ENCODE data around the gene SLC35F1. TPM values are rescaled to one million over a fixed set of nuclear protein-coding genes. Genes with fewer than 3 reads are reported as not detected.

The SLC35F1 gene
- total and polyA plus RNA-seq, 8 donors, result under 0.01 to 6.8 (median 0.38) TPM; not detected in 2

DNA sequence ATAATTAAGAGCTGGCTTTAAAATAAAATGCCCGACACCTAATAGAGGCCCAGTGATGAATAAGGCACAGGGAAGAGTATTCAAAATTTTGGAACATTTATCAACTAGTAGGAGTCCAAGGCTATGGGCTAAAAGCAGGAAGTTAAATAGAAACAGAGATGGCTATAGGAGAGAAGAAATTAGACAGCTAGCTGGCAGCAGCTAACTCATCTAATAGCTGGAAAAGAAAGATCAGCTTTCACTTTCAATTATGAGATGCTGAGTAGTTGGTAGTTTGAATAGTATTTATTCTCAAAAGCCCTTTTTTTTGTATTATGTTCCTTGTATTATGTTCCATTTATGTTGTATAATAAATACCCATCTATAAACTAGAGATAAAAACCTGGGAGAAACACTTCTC, 215.7 kb downstream of the SLC35F1 start:
- Histone ChIP-seq H3K36me3 (no peaks in the 10 kb centered on the region), H3K9me3 (peaks cover 0 to 6% (median 0%) of the 10 kb centered on the region in 4 donors), H3K27ac (no peak overlapping the region), H3K4me1 (peaks cover 0 to 8% (median 0%) of the 10 kb centered on the region in 4 donors), H3K4me3 (no peak overlapping the region), H3K27me3 (no peaks in the 10 kb centered on the region)
- intact Hi-C loops (cut with DNase I; ENCODE audit: low total_unique reads), result no loop called here
- WGBS, 5 donors, result 73 to 88% (median 74%) methylated on average over 1 of the region's 1 CpG
- TF ChIP-seq POLR2A (IDR thresholded peaks at IDR 0.05) (no peak), POLR2AphosphoS5 (IDR thresholded peaks at IDR 0.05) (no peak)
- DNase-seq, result no peak

DNA sequence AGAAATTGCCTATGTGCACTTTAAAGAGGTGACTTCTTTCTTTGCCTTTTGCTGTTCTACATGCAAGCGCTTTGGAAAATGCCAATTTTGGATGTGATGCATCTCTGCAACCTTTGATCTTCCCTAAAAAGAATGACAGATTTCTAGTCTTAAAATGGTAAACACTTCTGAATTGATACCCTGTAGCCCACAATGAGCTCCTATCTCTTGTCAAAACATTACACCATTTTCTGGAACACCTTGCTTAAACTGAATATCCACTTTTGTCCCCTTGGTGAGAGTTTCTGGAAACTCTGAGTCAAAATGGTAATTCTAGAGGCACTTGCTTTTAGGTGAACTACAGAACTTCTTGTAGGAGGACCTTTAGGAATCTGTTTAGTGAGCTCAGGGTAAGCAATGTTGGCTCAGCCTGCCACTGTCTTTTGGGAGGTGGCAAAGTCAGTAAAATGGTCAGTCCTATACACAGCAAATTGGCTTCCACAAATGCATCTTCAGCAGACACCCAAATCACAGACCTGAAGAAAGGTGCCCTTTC, 216.5 kb downstream of the SLC35F1 start:
- 90 to 100% (median 97%) methylated on average over 1 of the region's 1 CpG for WGBS, 5 donors
- Histone ChIP-seq H3K4me1 (peaks cover 0 to 8% (median 0%) of the 10 kb centered on the region in 4 donors), H3K27me3 (no peaks in the 10 kb centered on the region), H3K9me3 (peaks cover 0 to 6% (median 0%) of the 10 kb centered on the region in 4 donors), H3K36me3 (no peaks in the 10 kb centered on the region), H3K27ac (no peak overlapping the region), H3K4me3 (no peak overlapping the region)
- no peak for DNase-seq
- TF ChIP-seq, protein P1, sequence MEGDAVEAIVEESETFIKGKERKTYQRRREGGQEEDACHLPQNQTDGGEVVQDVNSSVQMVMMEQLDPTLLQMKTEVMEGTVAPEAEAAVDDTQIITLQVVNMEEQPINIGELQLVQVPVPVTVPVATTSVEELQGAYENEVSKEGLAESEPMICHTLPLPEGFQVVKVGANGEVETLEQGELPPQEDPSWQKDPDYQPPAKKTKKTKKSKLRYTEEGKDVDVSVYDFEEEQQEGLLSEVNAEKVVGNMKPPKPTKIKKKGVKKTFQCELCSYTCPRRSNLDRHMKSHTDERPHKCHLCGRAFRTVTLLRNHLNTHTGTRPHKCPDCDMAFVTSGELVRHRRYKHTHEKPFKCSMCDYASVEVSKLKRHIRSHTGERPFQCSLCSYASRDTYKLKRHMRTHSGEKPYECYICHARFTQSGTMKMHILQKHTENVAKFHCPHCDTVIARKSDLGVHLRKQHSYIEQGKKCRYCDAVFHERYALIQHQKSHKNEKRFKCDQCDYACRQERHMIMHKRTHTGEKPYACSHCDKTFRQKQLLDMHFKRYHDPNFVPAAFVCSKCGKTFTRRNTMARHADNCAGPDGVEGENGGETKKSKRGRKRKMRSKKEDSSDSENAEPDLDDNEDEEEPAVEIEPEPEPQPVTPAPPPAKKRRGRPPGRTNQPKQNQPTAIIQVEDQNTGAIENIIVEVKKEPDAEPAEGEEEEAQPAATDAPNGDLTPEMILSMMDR (IDR thresholded peaks at IDR 0.05), result no peak
- TF ChIP-seq POLR2AphosphoS5 (IDR thresholded peaks at IDR 0.05) (no peak), POLR2A (IDR thresholded peaks at IDR 0.05) (no peak), EP300 (IDR thresholded peaks at IDR 0.05) (no peak)
- intact Hi-C loops (cut with DNase I; ENCODE audit: low total_unique reads), result no loop called here

DNA sequence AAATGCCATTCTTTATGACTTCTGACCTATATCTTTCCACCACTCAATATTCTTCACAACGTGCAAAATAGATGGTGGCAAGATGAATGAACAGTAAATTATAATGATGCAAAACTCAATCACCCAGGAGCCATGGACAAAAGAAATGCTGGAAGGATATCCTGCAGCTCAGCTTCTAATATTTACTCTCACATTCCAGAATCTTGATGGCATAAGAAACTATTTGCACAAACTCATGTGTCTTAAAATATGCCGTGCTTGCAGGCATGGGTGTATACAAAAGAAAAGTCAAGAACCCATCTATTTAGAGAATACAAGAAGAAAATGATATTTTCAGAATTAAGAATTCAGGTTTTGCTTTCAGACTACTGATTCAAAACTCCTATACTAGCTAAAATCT, 217.8 kb downstream of the SLC35F1 start:
- Histone ChIP-seq H3K27me3 (no peaks in the 10 kb centered on the region), H3K4me3 (no peak overlapping the region), H3K9me3 (peaks cover 0 to 6% (median 0%) of the 10 kb centered on the region in 4 donors), H3K36me3 (no peaks in the 10 kb centered on the region), H3K4me1 (peaks cover 0 to 8% (median 0%) of the 10 kb centered on the region in 4 donors), H3K27ac (no peak overlapping the region)
- no peak for TF ChIP-seq POLR2AphosphoS5 (IDR thresholded peaks at IDR 0.05)
- TF ChIP-seq, protein P1 (IDR thresholded peaks at IDR 0.05), result no peak
- TF ChIP-seq EP300 (IDR thresholded peaks at IDR 0.05), result no peak
- TF ChIP-seq POLR2A (IDR thresholded peaks at IDR 0.05), result no peak
- WGBS, 5 donors, result 29 to 40% (median 33%) methylated on average over 2 of the region's 2 CpGs
- intact Hi-C loops (cut with DNase I; ENCODE audit: low total_unique reads), result no loop called here
- DNase-seq, result no peak

DNA sequence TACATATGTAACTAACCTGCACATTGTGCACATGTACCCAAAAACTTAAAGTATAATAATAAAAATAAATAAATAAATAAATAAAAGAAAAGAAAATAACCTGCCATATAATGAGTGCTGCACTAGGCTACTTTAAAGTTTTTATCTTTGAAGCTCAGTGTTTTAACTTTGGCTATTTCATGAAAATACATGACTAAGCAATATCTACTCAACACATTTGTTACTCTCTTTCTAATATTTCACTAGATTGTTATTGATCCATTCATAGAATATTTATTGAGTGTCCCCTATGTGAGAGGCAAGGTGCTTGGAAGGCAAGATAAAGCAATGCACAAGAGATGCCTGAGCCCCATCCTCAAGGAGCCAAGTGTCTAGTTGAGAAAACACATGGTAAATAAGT, 221.7 kb downstream of the SLC35F1 start:
- no peaks in the 10 kb centered on the region for H3K36me3 ChIP-seq
- no peak overlapping the region for H3K27ac ChIP-seq
- H3K4me1 ChIP-seq, result peaks cover 0 to 7% (median 0%) of the 10 kb centered on the region in 4 donors
- peaks cover 0 to 6% (median 0%) of the 10 kb centered on the region in 4 donors for H3K9me3 ChIP-seq
- intact Hi-C loops (cut with DNase I; ENCODE audit: low total_unique reads), result no loop called here
- H3K27me3 ChIP-seq, result no peaks in the 10 kb centered on the region
- no peak for DNase-seq
- H3K4me3 ChIP-seq, result no peak overlapping the region
- TF ChIP-seq POLR2A (IDR thresholded peaks at IDR 0.05) (no peak), EP300 (IDR thresholded peaks at IDR 0.05) (no peak), POLR2AphosphoS5 (IDR thresholded peaks at IDR 0.05) (no peak)
- TF ChIP-seq, protein P1 (IDR thresholded peaks at IDR 0.05), result no peak

DNA sequence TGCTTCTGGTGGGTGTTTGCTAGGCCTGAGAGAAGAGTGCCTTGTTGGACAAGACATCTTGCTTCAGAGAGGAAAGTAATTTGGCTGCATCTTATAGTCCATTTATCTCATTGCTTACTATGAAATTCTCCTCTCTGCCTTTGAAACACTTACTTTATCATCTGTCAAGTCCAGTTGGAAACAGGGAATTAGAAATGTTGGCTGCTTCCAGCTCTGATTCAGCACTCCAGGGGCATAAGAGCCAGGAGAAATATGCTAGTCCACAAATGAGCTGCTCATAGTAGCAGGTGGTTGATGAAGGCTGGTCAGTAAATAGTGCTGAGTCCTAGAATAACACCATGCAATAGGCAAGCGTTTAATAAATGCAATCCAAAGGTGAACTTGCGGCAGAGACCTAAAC, 227.1 kb downstream of the SLC35F1 start:
- DNase-seq, result peak in 1 of 2 donors; percentile 57
- intact Hi-C loops (cut with DNase I; ENCODE audit: low total_unique reads), result no loop called here
- H3K4me1 ChIP-seq, result peaks cover 0 to 19% (median 7%) of the 10 kb centered on the region in 4 donors
- no peak overlapping the region for H3K27ac ChIP-seq
- no peaks in the 10 kb centered on the region for H3K36me3 ChIP-seq
- 57 to 86% (median 74%) methylated on average over 2 of the region's 2 CpGs for WGBS, 5 donors
- H3K4me3 ChIP-seq, result no peak overlapping the region
- no peaks in the 10 kb centered on the region for H3K9me3 ChIP-seq
- TF ChIP-seq POLR2A (IDR thresholded peaks at IDR 0.05) (no peak), POLR2AphosphoS5 (IDR thresholded peaks at IDR 0.05) (no peak), EP300 (IDR thresholded peaks at IDR 0.05) (no peak)
- TF ChIP-seq, protein P1 (IDR thresholded peaks at IDR 0.05), result no peak
- H3K27me3 ChIP-seq, result no peaks in the 10 kb centered on the region
